ENCODE measurements around the gene DZIP1L.

DNA sequence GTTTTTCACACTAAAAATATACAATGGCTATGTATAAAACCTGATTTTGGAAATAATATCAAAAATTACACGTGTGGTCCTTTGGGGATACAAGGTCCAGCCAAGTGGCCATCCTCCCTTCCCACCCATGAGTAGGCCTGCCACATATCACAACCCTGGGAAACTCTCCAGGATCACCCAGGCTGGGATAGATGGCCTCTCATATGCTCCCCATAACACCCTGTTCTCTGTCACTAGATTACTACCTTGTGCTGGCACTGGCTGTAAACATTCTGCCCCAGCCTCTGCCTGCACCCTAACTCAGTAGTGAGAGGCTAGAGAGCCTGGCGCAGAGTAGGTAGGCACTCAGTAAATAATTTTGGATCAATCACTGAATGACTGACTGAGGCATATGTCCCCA is 53.4 kb downstream of the DZIP1L start:
- no peak for TF ChIP-seq GATA3 (IDR thresholded peaks at IDR 0.05; ENCODE audit: low read depth, low read length)
- TF ChIP-seq GATA2 (IDR thresholded peaks at IDR 0.05; ENCODE audit: low read depth, low read length): no peak
